HG03469 (cell line): ENCODE measurements around the gene ZNF518B.

Experiments
- ATAC-seq: cut with Tn5 transposase; IDR thresholded peaks from one replicate; pipeline ENCODE4 v1.9.1; 2021; ENCODE audit warnings: mild to moderate bottlenecking, moderate library complexity, moderate number of reproducible peaks; ENCODE audit not compliant: unreplicated experiment

ZNF518B gene

GRCh38 chr4:10457255-10457801, at the start of gene ZNF518B:
ZNF518B (minus strand) TSS chr4:10457426; CDS start chr4:10446328, 11,098 bp downstream.
- ATAC-seq = peak; percentile 57

DNA sequence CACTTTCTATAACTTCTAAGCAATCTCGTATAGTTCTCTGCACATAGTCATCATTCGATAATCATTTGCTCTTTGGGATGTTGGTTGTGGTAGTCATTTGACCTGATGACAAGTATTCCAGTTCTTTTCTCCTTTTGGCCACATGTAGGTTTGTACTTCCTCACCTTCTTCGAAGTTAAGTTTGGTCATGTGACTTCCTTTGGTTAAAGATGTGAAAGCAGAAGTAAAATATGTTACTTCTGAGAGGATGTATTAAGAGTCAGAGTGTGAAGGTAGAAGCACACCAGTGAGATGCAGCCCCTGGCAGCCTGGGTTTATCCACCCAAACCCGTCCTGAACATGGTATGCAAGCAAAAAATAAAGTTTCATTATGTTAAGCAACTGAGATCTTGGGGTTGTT, 48.9 kb upstream of the ZNF518B start:
- ATAC-seq = no peak

DNA sequence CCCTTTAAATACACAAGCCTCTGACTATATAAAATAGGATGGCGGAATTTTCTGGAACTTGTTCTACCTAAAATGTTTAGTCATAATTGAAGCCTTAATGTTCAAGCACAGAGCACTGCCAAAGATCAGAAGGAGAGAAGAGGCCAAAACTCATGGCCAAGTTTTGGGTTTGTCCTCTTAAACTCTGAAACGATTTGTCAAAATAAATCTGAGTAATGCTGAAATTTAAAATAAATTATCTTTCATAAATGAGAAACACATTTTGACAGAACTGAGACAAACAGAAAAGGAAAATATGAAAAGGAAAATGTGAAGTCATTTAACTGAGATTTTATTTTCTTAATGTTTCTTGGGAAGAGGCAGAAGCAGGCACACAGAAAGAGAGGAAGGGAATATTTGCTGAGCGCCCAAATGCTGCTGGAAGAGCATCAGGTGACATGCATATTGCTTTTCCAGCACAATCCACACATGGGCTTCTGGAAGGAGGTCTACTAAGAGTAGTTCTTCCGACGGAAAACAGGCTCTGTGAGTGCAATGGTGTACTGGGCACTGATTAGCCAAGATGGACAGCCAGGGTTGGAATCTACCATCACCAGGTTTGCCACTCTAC, 47.4 kb upstream of the ZNF518B start:
- ATAC-seq = no peak

DNA sequence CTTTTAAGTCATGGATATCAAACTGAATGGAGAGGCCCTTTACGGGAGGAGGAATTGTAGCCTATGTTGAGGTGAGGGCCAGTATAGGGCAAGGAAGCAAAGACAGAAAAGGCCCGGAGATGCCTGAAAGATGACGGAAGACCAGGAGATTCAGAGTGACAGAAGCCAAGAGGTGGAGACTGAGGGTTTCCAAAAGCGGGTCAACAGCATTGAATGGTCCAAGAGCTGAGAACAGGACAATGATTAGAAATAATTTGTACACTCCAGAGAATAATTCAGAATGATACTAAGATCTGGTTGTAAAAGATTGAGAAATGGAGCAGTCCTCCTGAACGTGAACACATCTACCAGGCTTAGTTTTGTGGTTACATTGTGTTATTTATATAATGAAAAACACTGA, 45.5 kb upstream of the ZNF518B start:
- no peak for ATAC-seq

DNA sequence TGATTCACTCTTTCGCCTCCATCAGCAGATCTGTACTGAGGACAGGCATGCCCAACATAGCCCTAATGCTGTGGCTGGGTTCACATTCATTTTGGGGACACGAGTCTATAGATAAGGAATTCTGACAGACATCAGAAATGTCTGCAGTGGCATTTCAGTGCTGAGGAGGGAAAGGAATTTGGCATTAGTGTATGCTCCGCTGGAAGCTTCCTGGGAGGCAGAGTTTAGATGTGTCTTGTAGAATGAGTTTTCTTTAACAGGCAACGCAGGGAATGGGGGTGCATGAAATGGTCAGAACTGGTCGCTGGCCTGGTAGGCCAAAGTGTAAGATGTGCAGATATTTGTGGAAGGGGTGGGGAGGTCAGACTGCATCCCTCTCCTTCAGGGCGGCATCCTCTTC, 43.5 kb upstream of the ZNF518B start:
- no peak for ATAC-seq

DNA sequence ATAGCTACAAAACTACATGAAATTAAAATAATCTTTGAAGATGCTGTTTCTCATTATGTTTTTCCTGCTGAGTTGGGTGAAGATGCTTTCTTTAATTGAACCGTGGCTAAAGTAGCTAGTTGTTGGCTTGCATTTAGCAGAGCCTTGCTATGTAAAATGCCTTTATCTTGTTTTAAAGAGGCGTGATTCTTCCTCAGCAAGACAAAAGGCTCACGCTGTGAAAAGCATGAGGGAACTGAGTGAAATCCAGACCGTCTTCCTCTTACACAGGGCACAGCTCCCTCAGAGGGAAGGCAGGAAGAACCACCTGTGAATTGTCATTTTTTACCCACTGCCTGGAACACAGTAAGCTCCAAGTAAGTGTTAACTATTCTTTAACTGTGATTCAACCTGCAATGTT, 39.0 kb upstream of the ZNF518B start:
- no peak for ATAC-seq

DNA sequence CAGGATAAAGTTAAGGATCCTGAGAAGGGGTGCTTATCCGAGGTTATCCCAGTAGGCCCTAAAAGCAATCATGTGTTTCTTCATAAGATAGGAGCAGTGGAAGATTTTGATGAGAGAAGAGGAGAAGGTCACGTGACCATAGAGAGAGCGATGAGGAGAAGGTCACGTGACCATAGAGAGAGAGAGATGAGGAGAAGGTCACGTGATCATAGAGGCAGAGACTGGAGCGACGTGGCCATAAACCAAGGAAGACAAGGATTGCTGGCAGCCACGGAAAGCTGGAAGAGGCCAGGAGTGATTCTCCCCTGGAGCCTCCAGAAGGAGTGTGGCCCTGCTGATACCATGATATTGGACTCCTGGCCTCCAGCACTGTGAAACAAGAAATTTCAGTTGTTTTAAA, 38.4 kb upstream of the ZNF518B start:
- no peak for ATAC-seq

DNA sequence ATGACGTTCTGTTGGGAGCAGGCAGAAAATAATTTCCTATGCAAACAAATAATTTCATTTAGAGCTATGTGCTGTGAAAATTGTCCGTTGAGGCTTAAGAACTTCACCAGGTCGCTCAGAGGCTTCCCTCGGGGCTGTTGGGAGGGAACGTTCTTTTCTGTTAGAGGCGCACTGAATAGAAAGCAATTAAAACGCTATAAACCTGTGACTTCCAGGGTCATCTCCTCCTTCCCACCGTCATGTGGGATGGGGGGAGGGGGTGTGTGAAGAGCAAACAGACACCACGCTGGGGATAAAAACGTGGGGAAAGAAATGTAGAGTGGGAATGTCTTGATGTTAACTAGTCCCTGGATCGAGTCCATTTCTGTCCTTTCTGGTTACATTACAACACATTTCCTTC, 35.2 kb upstream of the ZNF518B start:
- no peak for ATAC-seq

DNA sequence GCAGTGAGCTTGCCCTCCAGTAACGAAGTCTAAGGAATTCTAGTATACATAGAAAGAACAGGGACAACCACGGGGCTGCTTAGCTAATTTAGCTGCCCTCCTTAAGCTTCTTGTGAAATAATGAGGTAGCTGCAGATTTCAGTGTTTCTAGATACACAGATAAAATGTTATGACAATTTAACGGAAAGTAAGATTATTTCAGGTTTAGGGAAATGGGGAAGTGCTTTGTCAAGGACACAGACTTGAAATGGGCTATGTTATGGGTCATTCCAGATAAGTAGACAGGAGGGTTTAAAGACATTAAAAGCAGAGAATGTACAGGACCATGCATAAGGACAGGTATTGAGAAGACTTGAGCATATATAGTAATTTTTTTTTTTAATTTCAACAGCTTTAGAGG, 34.2 kb upstream of the ZNF518B start:
- ATAC-seq = no peak

GRCh38 chr4:10490996-10491395, 33.8 kb upstream of the ZNF518B start:
- ATAC-seq = no peak

DNA sequence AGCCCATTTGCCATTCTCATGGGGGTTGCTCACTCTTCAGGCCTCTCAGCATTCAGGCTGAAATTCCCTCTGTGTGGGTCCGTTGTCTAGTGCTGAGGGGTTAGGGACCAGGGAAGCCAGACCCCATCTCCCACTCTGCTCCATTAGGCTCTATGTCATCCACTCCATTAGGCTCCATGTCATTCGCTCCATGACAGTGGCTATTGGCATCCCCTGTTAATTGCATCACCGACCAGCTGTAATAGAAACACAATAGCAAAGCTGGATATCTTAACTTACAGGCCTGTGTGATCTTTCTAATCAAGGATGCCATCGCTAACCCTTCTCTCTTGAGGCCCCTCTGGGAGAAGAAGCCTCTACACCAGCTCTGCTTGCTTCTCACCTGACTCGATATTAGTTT, 25.7 kb upstream of the ZNF518B start:
- no peak for ATAC-seq

- ATAC-seq = no peak
These were observed 23.4 kb upstream of the ZNF518B start for GRCh38 chr4:10480616-10481015.

GRCh38 chr4:10478621-10479020, 21.4 kb upstream of the ZNF518B start:
- ATAC-seq = no peak

DNA sequence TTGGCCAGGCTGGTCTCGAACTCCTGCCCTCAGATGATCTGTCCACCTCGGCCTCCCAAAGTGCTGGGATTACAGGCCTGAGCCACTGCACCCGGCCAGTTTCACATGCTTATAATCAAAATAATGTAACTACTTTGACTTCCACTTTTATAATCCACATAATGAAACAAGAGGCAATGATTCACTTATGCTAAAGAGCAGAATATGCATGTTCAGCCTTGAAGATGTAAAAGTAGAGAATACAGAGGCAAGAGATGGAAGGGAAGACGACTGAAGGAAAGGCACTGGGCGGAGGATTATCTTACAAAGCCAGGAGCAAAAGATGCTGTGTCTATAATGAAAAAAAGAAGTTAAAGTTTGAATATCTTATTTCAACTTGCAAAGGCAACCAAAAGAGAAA, 13.3 kb upstream of the ZNF518B start:
- no peak for ATAC-seq

DNA sequence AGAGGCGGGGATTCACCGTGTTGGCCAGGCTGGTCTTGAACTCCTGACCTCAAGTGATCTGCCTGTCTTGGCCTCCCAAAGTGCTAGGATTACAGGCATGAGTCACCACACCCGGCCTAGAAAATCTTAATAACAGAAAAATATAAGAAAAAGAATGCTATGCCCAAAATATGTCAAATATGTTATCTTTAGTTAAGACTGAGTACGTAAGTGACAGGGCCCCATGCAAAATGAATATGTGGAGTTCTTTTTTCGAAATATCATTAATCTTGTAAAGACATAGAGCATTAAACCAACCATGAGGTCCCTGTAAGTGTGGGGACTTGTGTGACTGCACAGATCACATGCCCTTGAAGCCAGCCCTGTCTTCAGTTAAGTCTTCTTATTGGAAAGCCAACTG, 8.9 kb upstream of the ZNF518B start:
- ATAC-seq = no peak

- ATAC-seq = no peak
These were observed 5.7 kb upstream of the ZNF518B start for GRCh38 chr4:10462876-10463275.

GRCh38 chr4:10461850-10462400, 4.7 kb upstream of the ZNF518B start:
- no peak for ATAC-seq

GRCh38 chr4:10461091-10461849, 4.0 kb upstream of the ZNF518B start:
- ATAC-seq = peak; percentile 43

- no peak for ATAC-seq
These were observed 3.3 kb upstream of the ZNF518B start for GRCh38 chr4:10460313-10461047.

DNA sequence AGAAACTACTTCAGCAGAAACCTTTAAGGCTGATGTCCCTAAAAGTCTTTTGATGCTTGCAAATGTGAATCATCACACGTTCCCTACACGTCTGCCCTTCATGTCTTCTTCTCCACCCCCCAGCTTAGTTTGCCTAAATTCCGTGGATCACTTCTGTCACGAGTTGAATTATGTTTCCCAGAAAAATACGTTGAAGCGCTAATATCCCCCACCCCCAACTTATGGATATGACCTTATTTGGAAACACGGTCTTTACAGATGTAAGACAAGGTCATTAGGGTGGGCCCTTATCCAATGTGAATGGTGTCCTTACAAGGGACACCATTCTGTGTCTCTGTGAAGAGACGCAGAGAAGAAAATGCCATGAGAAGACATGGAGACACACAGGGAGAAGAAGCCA, 2.1 kb upstream of the ZNF518B start:
- ATAC-seq = no peak

- ATAC-seq = no peak
These were observed 951 bp upstream of the ZNF518B start for GRCh38 chr4:10458177-10458576.
